B cell (primary cell): ENCODE measurements around the gene PRDM2. TPM values are rescaled to one million over a fixed set of nuclear protein-coding genes. Genes with fewer than 3 reads are reported as not detected.

ENCODE experiments used
- ATAC-seq: fragments of 200-7000 bp; cut with Tn5 transposase; one replicate; pipeline ENCODE4 v1.10.0; 2021; ENCODE audit warnings: low read depth, mild to moderate bottlenecking, moderate number of reproducible peaks, moderate library complexity
- CTCF ChIA-PET: fragments of 350-600 bp; sonication (Branson Sonifier 250); formaldehyde crosslinking; loops from one replicate; lab custom pipeline; 2021; ENCODE audit warnings: antibody characterized with exemption, inconsistent platforms; lab: Charles Lee
- POLR2A ChIA-PET: fragments of 350-600 bp; sonication (Branson Sonifier 250); formaldehyde crosslinking; loops from one replicate; lab custom pipeline; 2021; ENCODE audit warnings: antibody characterized with exemption; lab: Charles Lee
- DNase-seq: peaks from one replicate; pipeline ENCODE4 v3.0.0; 2013
- H2AFZ ChIP-seq: 2 replicates; pipeline ENCODE4 v1.6.1; 2012; ENCODE audit warnings: mild to moderate bottlenecking, low read depth, low read length; ENCODE audit not compliant: insufficient read depth, poor library complexity, severe bottlenecking
- H3K27ac ChIP-seq, 2 donors: 1 replicate in 1 of 2; 2 replicates in 1 of 2; pipeline ENCODE4 v1.5.1; 2012 to 2013; ENCODE audit warnings: low read length in 2 of 2, mild to moderate bottlenecking in 2 of 2, moderate library complexity in 1 of 2
- H3K27me3 ChIP-seq, 4 experiments: fragments of 200-600 bp in 1 of 4; sonication (generic) in 1 of 4; replicated peaks in 1 of 4; 1 replicate in 2 of 4; 2 replicates in 2 of 4; pipeline versions ENCODE4 v1.6.1 to v1.7.0; 2013 to 2016; ENCODE audit warnings: low read length in 3 of 4, mild to moderate bottlenecking in 2 of 4, mixed read lengths in 1 of 4, moderate library complexity in 1 of 4; ENCODE audit not compliant: insufficient read depth in 4 of 4, control insufficient read depth in 3 of 4; ENCODE audit errors: control extremely low read depth in 1 of 4
- H3K36me3 ChIP-seq, 2 experiments: replicated peaks in 1 of 2; 1 replicate in 1 of 2; 2 replicates in 1 of 2; pipeline versions ENCODE4 v1.6.1 to v1.7.1; 2013; ENCODE audit warnings: low read length in 1 of 2; ENCODE audit not compliant: insufficient read depth in 2 of 2, control insufficient read depth in 1 of 2; ENCODE audit errors: control extremely low read depth in 1 of 2, extremely low read depth in 1 of 2
- H3K4me1 ChIP-seq, 2 donors: fragments of 200-600 bp in 1 of 2; sonication (generic) in 1 of 2; 1 replicate in 1 of 2; 2 replicates in 1 of 2; pipeline versions ENCODE4 v1.5.1 to v1.6.1; 2013 to 2017; ENCODE audit warnings: low read length in 2 of 2; ENCODE audit not compliant: control insufficient read depth in 2 of 2, insufficient read depth in 2 of 2
- H3K4me2 ChIP-seq: replicated peaks from 2 replicates; pipeline ENCODE3; 2012; ENCODE audit warnings: mild to moderate bottlenecking, low read depth, low read length; ENCODE audit not compliant: poor library complexity, severe bottlenecking
- H3K4me3 ChIP-seq, 5 experiments: fragments of 200-600 bp in 1 of 5; sonication (generic) in 1 of 5; 1 replicate in 3 of 5; 2 replicates in 2 of 5; pipeline versions ENCODE4 v1.5.1 to v1.7.0; 2011 to 2016; ENCODE audit warnings: low read length in 4 of 5, mild to moderate bottlenecking in 4 of 5, low read depth in 2 of 5, control low read depth in 1 of 5, moderate library complexity in 1 of 5; ENCODE audit not compliant: insufficient read depth in 1 of 5; ENCODE audit errors: control extremely low read depth in 1 of 5, extremely low read depth in 1 of 5
- H3K79me2 ChIP-seq: fragments of 200-600 bp; sonication (generic); one replicate; pipeline ENCODE4 v1.6.0; 2016; ENCODE audit warnings: low read length; ENCODE audit not compliant: control insufficient read depth, insufficient read depth
- H3K9ac ChIP-seq: fragments of 200-600 bp; sonication (generic); 2 replicates; pipeline ENCODE4 v1.6.1; 2017; ENCODE audit warnings: mild to moderate bottlenecking, low read length, moderate library complexity
- H3K9me3 ChIP-seq, 3 donors: one replicate each; pipeline versions ENCODE4 v1.6.1 to v1.7.1; 2013; ENCODE audit warnings: low read length in 2 of 3; ENCODE audit not compliant: control insufficient read depth in 2 of 3, insufficient read depth in 1 of 3; ENCODE audit errors: control extremely low read depth in 1 of 3
- H4K20me1 ChIP-seq: 2 replicates; pipeline ENCODE4 v1.6.0; 2012; ENCODE audit warnings: mild to moderate bottlenecking, low read length; ENCODE audit not compliant: insufficient read depth, control insufficient read depth, poor library complexity, severe bottlenecking
- H3K27ac Mint-ChIP-seq: one replicate; pipeline ENCODE4 v1.8.0; 2021; ENCODE audit warnings: mixed read lengths
- H3K27me3 Mint-ChIP-seq: one replicate; pipeline ENCODE4 v1.8.0; 2021; ENCODE audit warnings: mixed read lengths
- H3K4me1 Mint-ChIP-seq: one replicate; pipeline ENCODE4 v1.8.0; 2021; ENCODE audit warnings: mixed read lengths
- H3K4me3 Mint-ChIP-seq: one replicate; pipeline ENCODE4 v1.8.0; 2021; ENCODE audit warnings: mixed read lengths
- H3K9me3 Mint-ChIP-seq: one replicate; pipeline ENCODE4 v1.8.0; 2022; ENCODE audit warnings: mixed read lengths; ENCODE audit not compliant: insufficient read depth
- EZH2 ChIP-seq: IDR thresholded peaks from 2 replicates; pipeline ENCODE4 v1.6.1; 2012; ENCODE audit warnings: borderline replicate concordance, low read depth, mild to moderate bottlenecking, moderate library complexity, low read length; ENCODE audit not compliant: insufficient read depth, poor library complexity, severe bottlenecking
- WGBS: methylation state at CpG from one replicate; pipeline ENCODE4 v1.1.5; 2013; ENCODE audit warnings: missing lambda C conversion rate; ENCODE audit not compliant: insufficient coverage; 5-methylcytosine and 5-hydroxymethylcytosine counted together
- intact Hi-C: fragments of 100-400 bp; cut with micrococcal nuclease; formaldehyde crosslinking; loops from one replicate; pipeline ENCODE4 v1.10.0; 2022
- polyA plus RNA-seq: library from polyadenylated mRNA; depleted of rRNA; stranded (reverse); fragments of >200 nt; gene quantifications from 2 replicates; pipeline ENCODE4 v1.2.3, GENCODE V29; 2012
- total RNA-seq, 2 donors: library from RNA; stranded (reverse); fragments of 120-200 nt in 1 of 2; gene quantifications; 1 replicate in 1 of 2; 2 replicates in 1 of 2; pipeline versions ENCODE4 v1.2.3 to v1.2.4, GENCODE V29; 2013 to 2022
- TF ChIP-seq, protein P1 (sequence below): fragments of 200-600 bp; IDR thresholded peaks from one replicate; pipeline ENCODE4 v1.8.0; 2022; ENCODE audit warnings: antibody characterized with exemption, mild to moderate bottlenecking

PRDM2 gene
- total and polyA plus RNA-seq, 2 donors (not counting 1 experiment from before 2014, with no cell fraction given) = 50.1 to 432 TPM

DNA sequence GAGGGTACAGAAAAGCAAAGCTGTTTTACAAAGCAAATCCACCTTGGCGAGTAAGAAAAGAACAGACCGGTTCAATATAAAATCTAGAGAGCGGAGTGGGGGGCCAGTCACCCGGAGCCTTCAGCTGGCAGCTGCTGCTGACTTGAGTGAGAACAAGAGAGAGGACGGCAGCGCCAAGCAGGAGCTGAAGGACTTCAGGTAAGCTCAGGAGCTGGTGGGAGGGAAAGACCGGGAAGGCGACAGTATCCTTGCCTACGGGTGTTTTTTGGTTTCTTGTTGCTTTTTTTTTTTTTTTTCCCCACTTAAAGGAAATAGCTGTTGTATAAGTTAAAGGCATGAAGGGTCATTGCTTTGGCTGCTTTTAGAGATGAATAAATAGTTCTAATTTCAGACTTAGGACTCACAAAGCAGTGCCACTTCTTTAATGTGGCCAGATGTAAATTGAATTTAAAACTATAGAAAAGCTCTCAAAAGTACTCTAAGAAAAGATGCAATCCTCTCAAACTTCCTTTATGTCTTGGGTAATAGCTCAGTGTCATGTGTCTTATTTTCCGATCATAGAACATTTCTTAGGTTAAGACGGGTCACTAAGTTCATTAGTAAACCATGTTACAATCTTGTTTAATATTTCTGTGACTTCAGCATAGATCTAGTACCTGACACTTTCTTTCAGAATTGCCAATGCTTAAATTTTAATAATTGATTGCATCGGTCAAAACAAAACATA, 82.8 kb downstream of the PRDM2 start:
- 88% methylated on average over 4 of the region's 12 CpGs for WGBS
- peak overlapping the region; percentile 67 for H3K27ac Mint-ChIP-seq
- CTCF ChIA-PET = interaction anchor here (0.8 to 1.5 kb wide), 7 partner anchors 10 to 120 kb away, joined by 3 to 4 read pairs (median 4); no protein-coding TSS in a partner anchor
- DNase-seq = no peak
- peaks cover 41 to 95% of the 10 kb centered on the region in 2 experiments for H3K36me3 ChIP-seq
- no peaks in the 10 kb centered on the region for H3K9me3 Mint-ChIP-seq
- no peak for ATAC-seq
- H3K27me3 ChIP-seq = no peaks in the 10 kb centered on the region
- no peaks in the 10 kb centered on the region for H3K4me1 ChIP-seq
- peak overlapping the region; percentile 32 for H3K4me3 Mint-ChIP-seq
- H3K4me1 Mint-ChIP-seq = peaks cover 35% of the 10 kb centered on the region
- no peak overlapping the region for H3K4me3 ChIP-seq
- POLR2A ChIA-PET = interaction anchor here (0.9 kb wide), 1 partner anchor 52 kb away, joined by 6 read pairs; no protein-coding TSS in a partner anchor
- no peak overlapping the region for H3K4me2 ChIP-seq
- TF ChIP-seq, protein P1, sequence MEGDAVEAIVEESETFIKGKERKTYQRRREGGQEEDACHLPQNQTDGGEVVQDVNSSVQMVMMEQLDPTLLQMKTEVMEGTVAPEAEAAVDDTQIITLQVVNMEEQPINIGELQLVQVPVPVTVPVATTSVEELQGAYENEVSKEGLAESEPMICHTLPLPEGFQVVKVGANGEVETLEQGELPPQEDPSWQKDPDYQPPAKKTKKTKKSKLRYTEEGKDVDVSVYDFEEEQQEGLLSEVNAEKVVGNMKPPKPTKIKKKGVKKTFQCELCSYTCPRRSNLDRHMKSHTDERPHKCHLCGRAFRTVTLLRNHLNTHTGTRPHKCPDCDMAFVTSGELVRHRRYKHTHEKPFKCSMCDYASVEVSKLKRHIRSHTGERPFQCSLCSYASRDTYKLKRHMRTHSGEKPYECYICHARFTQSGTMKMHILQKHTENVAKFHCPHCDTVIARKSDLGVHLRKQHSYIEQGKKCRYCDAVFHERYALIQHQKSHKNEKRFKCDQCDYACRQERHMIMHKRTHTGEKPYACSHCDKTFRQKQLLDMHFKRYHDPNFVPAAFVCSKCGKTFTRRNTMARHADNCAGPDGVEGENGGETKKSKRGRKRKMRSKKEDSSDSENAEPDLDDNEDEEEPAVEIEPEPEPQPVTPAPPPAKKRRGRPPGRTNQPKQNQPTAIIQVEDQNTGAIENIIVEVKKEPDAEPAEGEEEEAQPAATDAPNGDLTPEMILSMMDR = no peak
- no peak for TF ChIP-seq EZH2
- H3K9me3 ChIP-seq = no peaks in the 10 kb centered on the region
- H3K79me2 ChIP-seq = peaks cover 87% of the 10 kb centered on the region
- intact Hi-C loops = no loop called here
- H3K27ac ChIP-seq = no peak overlapping the region
- no peak overlapping the region for H3K9ac ChIP-seq
- H2AFZ ChIP-seq = no peak overlapping the region
- H4K20me1 ChIP-seq = peaks cover 92% of the 10 kb centered on the region
- H3K27me3 Mint-ChIP-seq = no peaks in the 10 kb centered on the region

DNA sequence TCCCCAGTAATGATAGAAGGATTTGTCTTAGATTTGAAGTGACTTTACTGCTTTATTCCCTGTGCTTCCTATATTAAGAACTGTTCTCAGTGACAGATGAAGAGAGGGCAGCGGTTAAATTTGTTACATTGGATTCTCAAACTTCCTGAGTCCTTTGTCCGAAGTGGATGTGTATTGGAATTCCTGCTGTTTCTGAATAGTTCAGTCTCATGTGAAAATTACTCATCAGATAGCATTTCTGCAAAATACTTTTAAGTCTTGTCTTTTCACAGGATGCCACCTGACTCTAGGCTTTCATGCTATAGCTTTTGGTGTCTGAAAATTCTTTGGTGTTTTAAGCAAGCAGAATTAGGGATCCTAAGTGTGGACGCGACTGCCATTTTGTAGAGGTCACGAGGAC, 83.6 kb downstream of the PRDM2 start:
- Mint-ChIP-seq H3K27ac (no peak overlapping the region), H3K4me1 (peaks cover 35% of the 10 kb centered on the region), H3K4me3 (no peak overlapping the region), H3K9me3 (no peaks in the 10 kb centered on the region), H3K27me3 (no peaks in the 10 kb centered on the region)
- Histone ChIP-seq H3K27me3 (no peaks in the 10 kb centered on the region), H2AFZ (no peak overlapping the region), H3K79me2 (peaks cover 93% of the 10 kb centered on the region), H3K9me3 (no peaks in the 10 kb centered on the region), H3K4me2 (no peak overlapping the region), H3K36me3 (peaks cover 40 to 95% of the 10 kb centered on the region in 2 experiments), H3K4me3 (no peak overlapping the region), H4K20me1 (peaks cover 94% of the 10 kb centered on the region), H3K9ac (no peak overlapping the region), H3K4me1 (no peaks in the 10 kb centered on the region), H3K27ac (no peak overlapping the region)
- ChIA-PET POLR2A (no interaction called here), CTCF (interaction anchor here (1.1 to 1.4 kb wide), 3 partner anchors 11 to 34 kb away, joined by 3 to 4 read pairs (median 4); no protein-coding TSS in a partner anchor)
- WGBS = 78% methylated on average over 3 of the region's 5 CpGs
- ATAC-seq (no peak), DNase-seq (no peak)
- no peak for TF ChIP-seq EZH2
- TF ChIP-seq, protein P1 = no peak
- intact Hi-C loops = no loop called here
